Measurements from ENCODE around the gene OLFML1.

DNA sequence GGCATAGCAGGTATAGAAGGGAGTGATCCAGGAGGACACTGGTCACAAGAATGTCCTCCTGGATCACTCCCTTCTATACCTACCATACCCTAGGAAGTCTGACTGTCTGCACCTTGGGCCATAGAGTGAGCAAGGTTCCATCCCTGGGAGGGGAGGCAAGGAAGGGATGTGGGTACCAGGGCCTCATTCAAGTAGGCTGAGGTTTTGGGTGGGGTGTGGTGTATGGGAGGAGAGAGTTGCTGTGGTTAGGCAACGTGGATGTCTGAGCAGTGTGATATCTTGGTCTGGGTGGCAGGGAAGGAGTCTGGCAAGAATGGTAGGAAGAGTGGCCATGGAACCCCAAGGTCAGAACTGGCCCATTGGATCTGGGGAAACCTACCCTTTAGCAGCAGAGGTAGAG is 41.7 kb downstream of the OLFML1 start:
- TF ChIP-seq, protein P1, sequence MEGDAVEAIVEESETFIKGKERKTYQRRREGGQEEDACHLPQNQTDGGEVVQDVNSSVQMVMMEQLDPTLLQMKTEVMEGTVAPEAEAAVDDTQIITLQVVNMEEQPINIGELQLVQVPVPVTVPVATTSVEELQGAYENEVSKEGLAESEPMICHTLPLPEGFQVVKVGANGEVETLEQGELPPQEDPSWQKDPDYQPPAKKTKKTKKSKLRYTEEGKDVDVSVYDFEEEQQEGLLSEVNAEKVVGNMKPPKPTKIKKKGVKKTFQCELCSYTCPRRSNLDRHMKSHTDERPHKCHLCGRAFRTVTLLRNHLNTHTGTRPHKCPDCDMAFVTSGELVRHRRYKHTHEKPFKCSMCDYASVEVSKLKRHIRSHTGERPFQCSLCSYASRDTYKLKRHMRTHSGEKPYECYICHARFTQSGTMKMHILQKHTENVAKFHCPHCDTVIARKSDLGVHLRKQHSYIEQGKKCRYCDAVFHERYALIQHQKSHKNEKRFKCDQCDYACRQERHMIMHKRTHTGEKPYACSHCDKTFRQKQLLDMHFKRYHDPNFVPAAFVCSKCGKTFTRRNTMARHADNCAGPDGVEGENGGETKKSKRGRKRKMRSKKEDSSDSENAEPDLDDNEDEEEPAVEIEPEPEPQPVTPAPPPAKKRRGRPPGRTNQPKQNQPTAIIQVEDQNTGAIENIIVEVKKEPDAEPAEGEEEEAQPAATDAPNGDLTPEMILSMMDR (IDR thresholded peaks at IDR 0.05 in 8 of 11, conservative IDR thresholded peaks at IDR 0.05 in 3 of 11) = no peak
- no peak for TF ChIP-seq POLR2A (IDR thresholded peaks at IDR 0.05)
